ENCODE results near the gene FAM83E. TPM values are rescaled to one million over a fixed set of nuclear protein-coding genes. Genes with fewer than 3 reads are reported as not detected.

Gene FAM83E
- total RNA-seq, 6 experiments from 2014 or later = 0.22 to 0.37 TPM; not detected in 4

DNA sequence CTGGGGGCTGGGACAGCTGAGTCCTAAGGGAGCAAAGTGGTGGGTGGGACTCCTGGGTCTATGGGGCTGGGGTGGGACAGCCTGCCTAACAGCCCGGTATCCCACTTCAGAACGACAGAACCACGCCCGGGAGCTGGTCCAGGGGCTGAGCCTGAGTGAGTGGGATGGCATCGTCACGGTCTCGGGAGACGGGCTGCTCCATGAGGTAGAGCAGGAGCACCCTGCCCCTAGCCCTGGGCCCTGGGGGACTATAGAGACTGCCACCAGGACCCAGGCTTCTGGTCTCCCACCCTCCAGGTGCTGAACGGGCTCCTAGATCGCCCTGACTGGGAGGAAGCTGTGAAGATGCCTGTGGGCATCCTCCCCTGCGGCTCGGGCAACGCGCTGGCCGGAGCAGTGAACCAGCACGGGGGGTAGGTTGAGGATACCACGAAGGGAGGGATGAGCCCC is 13.0 kb upstream of the FAM83E start:
- ATAC-seq (no peak), DNase-seq (peak in 1 of 3 donors; percentile 48)
- peaks cover 0 to 39% (median 11%) of the 10 kb centered on the region in 4 donors for H3K4me1 ChIP-seq
- WGBS (ENCODE audit: insufficient coverage, low coverage, low lambda C conversion rate, missing lambda C conversion rate) = no CpG with 5 or more reads among the region's 17 CpGs
- TF ChIP-seq, protein P1, sequence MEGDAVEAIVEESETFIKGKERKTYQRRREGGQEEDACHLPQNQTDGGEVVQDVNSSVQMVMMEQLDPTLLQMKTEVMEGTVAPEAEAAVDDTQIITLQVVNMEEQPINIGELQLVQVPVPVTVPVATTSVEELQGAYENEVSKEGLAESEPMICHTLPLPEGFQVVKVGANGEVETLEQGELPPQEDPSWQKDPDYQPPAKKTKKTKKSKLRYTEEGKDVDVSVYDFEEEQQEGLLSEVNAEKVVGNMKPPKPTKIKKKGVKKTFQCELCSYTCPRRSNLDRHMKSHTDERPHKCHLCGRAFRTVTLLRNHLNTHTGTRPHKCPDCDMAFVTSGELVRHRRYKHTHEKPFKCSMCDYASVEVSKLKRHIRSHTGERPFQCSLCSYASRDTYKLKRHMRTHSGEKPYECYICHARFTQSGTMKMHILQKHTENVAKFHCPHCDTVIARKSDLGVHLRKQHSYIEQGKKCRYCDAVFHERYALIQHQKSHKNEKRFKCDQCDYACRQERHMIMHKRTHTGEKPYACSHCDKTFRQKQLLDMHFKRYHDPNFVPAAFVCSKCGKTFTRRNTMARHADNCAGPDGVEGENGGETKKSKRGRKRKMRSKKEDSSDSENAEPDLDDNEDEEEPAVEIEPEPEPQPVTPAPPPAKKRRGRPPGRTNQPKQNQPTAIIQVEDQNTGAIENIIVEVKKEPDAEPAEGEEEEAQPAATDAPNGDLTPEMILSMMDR (IDR thresholded peaks at IDR 0.05) = no peak
- no peak for TF ChIP-seq POLR2A (IDR thresholded peaks at IDR 0.05)
- H3K9me3 ChIP-seq = no peaks in the 10 kb centered on the region
- no peak overlapping the region for H3K27ac ChIP-seq
- no peaks in the 10 kb centered on the region for H3K36me3 ChIP-seq
- intact Hi-C loops (cut with DNase I) = no loop called here
- no peaks in the 10 kb centered on the region for H3K27me3 ChIP-seq
- H3K4me3 ChIP-seq = no peak overlapping the region

DNA sequence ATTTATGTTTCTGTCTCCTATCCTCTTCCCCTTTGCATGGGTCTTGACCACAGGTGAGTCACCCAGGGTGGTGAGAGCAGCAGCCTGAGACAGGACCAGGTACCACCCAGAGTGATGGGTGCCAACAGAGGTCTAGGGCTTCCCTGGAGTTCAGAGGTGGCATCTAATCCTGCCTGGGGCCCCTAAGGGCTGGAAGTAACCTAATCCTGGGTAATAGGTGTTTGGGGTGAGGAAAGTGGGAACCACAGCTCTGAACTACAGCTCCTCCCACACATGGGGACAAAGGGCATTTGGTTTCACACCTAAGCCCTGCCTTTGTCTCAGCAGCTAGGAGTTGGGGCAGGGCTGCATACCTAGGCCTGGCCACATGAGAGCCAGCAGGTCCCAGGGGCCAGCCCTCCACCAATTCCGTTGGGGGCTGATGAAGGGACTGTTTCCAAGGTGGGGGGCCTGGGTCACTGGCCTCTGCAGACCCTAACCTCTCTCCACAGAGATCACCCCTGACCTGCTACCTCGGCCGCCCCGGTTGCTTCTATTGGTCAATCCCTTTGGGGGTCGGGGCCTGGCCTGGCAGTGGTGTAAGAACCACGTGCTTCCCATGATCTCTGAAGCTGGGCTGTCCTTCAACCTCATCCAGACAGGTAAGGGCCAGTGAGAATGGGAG is 12.5 kb upstream of the FAM83E start:
- Histone ChIP-seq H3K27me3 (no peaks in the 10 kb centered on the region), H3K27ac (no peak overlapping the region), H3K4me1 (peaks cover 0 to 41% (median 10%) of the 10 kb centered on the region in 4 donors), H3K9me3 (no peaks in the 10 kb centered on the region), H3K4me3 (no peak overlapping the region), H3K36me3 (no peaks in the 10 kb centered on the region)
- intact Hi-C loops (cut with DNase I) = no loop called here
- TF ChIP-seq, protein P1 (IDR thresholded peaks at IDR 0.05) = no peak
- TF ChIP-seq POLR2A (IDR thresholded peaks at IDR 0.05) = no peak
- DNase-seq (peak in 2 of 3 donors; percentile 35 to 58), ATAC-seq (peak; percentile 27 to 33 (median 32))
- 60% methylated on average over 1 of the region's 6 CpGs for WGBS (ENCODE audit: insufficient coverage, low coverage, low lambda C conversion rate, missing lambda C conversion rate)

DNA sequence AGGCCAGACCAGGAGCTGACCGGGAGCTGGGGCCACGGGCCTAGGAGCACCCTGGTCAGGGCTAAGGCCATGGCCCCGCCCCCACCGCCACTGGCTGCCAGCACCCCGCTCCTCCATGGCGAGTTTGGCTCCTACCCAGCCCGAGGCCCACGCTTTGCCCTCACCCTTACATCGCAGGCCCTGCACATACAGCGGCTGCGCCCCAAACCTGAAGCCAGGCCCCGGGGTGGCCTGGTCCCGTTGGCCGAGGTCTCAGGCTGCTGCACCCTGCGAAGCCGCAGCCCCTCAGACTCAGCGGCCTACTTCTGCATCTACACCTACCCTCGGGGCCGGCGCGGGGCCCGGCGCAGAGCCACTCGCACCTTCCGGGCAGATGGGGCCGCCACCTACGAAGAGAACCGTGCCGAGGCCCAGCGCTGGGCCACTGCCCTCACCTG is 11.0 kb upstream of the FAM83E start:
- H3K36me3 ChIP-seq = no peaks in the 10 kb centered on the region
- H3K27ac ChIP-seq = no peak overlapping the region
- H3K4me1 ChIP-seq = peaks cover 0 to 39% (median 10%) of the 10 kb centered on the region in 4 donors
- DNase-seq (peak; percentile 47 to 74 (median 65)), ATAC-seq (peak in 1 of 4 donors; percentile 1)
- H3K9me3 ChIP-seq = no peaks in the 10 kb centered on the region
- intact Hi-C loops (cut with DNase I) = no loop called here
- no peaks in the 10 kb centered on the region for H3K27me3 ChIP-seq
- peak overlapping the region in 1 of 3 donors; percentile 55 for H3K4me3 ChIP-seq
- 83% methylated on average over 13 of the region's 30 CpGs for WGBS (ENCODE audit: insufficient coverage, low coverage, low lambda C conversion rate, missing lambda C conversion rate)
- no peak for TF ChIP-seq POLR2A (IDR thresholded peaks at IDR 0.05)
- TF ChIP-seq, protein P1 (IDR thresholded peaks at IDR 0.05) = no peak

DNA sequence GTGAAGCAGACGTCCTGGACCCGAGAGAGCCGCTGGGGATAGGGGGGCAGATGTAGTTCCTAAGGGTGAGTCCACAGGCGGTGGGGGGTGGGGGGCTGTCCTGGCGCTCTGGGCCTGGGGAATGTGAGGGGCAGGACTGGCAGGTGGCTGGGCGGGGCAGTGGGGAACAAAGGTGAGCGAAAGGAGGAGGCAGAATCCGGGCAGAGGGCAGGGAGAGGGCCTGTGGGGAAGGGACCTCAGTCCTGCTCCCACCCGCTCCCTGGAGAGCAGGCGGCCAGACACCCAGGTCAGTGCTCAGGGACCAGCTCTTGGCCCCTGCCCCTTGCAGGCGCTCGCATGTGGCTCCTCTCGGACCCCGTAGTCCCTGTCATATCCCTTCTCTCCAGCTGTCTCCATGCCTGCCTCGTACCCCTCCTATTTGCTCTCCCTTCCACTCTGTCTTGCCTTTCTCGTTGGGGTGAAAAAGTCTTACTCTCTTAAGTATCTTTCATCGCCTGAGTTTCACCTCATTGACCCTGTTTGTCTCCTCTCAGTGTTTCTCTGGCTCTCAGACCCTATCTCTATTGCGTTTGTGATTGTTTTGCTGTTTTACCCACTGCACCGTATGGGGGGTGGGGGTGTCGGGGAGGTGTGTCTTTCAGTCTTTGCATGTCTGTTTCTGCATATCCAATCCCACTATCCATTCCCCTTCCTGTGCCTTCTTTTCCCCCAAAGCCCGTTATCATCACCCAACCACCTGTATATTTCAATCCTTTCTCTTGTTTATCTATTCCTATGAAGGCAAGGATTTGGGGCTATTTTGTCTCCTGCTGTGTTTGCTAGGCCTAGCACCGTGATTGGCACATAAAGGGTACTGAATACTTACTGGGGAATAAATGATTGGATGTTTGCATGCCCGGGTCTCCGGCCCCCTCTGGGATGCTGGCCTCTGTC is 10.2 kb upstream of the FAM83E start:
- no peak for TF ChIP-seq POLR2A (IDR thresholded peaks at IDR 0.05)
- TF ChIP-seq, protein P1 (IDR thresholded peaks at IDR 0.05) = no peak
- peak overlapping the region in 1 of 3 donors; percentile 47 for H3K27ac ChIP-seq
- H3K4me1 ChIP-seq = peaks cover 0 to 40% (median 11%) of the 10 kb centered on the region in 4 donors
- no peaks in the 10 kb centered on the region for H3K9me3 ChIP-seq
- peak overlapping the region; percentile 46 to 61 (median 55) for H3K4me3 ChIP-seq
- WGBS (ENCODE audit: insufficient coverage, low coverage, low lambda C conversion rate, missing lambda C conversion rate) = 26% methylated on average over 18 of the region's 24 CpGs
- peak; percentile 3 to 15 (median 6) for ATAC-seq
- no peaks in the 10 kb centered on the region for H3K27me3 ChIP-seq
- H3K36me3 ChIP-seq = no peaks in the 10 kb centered on the region
- DNase-seq = peak; percentile 49 to 76 (median 65)
- intact Hi-C loops (cut with DNase I) = no loop called here

Data from right lobe of liver (tissue), 6 donors.